ENCODE data around the gene GRM2. TPM values are rescaled to one million over a fixed set of nuclear protein-coding genes. Genes with fewer than 3 reads are reported as not detected.
A peak's percentile ranks its signal among the peaks of the same experiment; 100 is the strongest.

The GRM2 gene
- total RNA-seq, 1 experiment from 2014 or later = 5.6 TPM

DNA sequence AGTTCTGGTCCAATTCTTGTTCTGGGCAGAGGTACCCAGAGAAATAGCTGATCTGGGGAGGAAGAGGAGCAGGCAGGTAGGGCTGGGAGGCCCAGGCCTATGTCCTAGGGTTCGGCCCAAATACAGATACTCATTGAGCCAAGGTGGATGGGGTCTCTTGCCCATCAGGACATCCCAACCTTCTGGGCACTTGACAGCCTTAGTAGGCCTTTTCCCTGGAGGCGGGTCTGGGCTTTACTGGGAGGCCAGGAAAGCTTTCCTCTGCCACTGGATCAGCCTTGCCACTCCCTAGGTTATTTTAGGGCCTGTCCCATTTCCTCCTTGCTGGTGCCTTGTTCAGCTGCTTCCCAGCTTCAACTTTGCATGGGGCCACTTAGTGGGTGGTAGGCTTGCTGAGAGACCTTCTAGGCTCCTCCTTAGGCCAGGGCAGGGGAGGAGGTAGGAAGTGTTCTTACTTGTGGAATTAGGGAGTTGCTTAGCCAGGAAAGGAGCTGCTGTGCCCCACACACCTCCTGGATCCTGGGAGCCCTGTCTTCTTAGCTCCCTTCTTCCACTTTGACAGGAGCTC lies 26.1 kb upstream of the GRM2 start:
- ChIA-PET CTCF (no interaction called here), POLR2A (ENCODE audit: low non-redundant PET) (no interaction called here)
- DNase-seq (ENCODE audit: low spot score) = no peak
- Histone ChIP-seq H3K4me3 (ENCODE audit: low read depth, low read length, poor library complexity, severe bottlenecking) (no peak overlapping the region), H3K27me3 (replicated peaks; ENCODE audit: insufficient read depth, low read depth, low read length, poor library complexity) (no peaks in the 10 kb centered on the region), H3K4me1 (ENCODE audit: insufficient read depth, low read length, poor library complexity, severe bottlenecking) (peaks cover 3% of the 10 kb centered on the region), H3K27ac (ENCODE audit: low read depth, low read length, poor library complexity, severe bottlenecking) (no peak overlapping the region), H3K9me3 (ENCODE audit: low read depth, low read length, poor library complexity, severe bottlenecking) (no peaks in the 10 kb centered on the region), H3K36me3 (ENCODE audit: insufficient read depth, low read length, poor library complexity, severe bottlenecking) (peaks cover 3% of the 10 kb centered on the region)
- intact Hi-C loops (cut with micrococcal nuclease; ENCODE audit: unreplicated experiment) = loop anchor here (5.0 kb wide), 1 partner anchor 293 kb away; the partner anchor contains the start of gene MANF
- TF ChIP-seq, protein P1, sequence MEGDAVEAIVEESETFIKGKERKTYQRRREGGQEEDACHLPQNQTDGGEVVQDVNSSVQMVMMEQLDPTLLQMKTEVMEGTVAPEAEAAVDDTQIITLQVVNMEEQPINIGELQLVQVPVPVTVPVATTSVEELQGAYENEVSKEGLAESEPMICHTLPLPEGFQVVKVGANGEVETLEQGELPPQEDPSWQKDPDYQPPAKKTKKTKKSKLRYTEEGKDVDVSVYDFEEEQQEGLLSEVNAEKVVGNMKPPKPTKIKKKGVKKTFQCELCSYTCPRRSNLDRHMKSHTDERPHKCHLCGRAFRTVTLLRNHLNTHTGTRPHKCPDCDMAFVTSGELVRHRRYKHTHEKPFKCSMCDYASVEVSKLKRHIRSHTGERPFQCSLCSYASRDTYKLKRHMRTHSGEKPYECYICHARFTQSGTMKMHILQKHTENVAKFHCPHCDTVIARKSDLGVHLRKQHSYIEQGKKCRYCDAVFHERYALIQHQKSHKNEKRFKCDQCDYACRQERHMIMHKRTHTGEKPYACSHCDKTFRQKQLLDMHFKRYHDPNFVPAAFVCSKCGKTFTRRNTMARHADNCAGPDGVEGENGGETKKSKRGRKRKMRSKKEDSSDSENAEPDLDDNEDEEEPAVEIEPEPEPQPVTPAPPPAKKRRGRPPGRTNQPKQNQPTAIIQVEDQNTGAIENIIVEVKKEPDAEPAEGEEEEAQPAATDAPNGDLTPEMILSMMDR (conservative IDR thresholded peaks at IDR 0.05; ENCODE audit: low read depth, low read length) = no peak
- TF ChIP-seq EZH2 (IDR thresholded peaks at IDR 0.05; ENCODE audit: borderline replicate concordance, low read depth, low read length, poor library complexity, severe bottlenecking) = no peak
- no TSS peak for BruUV-seq (replicated peaks)

DNA sequence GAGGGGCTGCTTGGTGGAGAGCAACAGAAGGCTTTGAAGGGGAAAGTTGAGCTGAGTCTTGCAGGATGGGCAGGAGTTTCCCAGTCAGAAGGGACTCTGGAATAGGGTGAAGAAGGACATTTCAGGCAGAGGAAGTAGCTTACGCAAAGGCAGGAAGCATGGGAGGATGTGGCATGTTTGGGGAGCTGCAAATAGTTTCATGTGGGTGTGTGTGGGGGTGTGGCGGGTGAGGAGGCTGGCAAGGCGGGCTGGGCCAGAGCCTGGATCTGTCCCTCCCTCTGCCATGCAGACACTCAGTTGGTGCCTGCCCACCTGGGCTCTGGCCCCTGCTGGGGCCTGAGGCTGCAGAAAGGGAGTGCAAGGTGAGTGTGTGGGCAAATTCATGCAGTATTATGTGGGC lies 25.4 kb upstream of the GRM2 start:
- DNase-seq (ENCODE audit: low spot score) = no peak
- no TSS peak for BruUV-seq (replicated peaks)
- H3K27ac ChIP-seq (ENCODE audit: low read depth, low read length, poor library complexity, severe bottlenecking) = no peak overlapping the region
- H3K9me3 ChIP-seq (ENCODE audit: low read depth, low read length, poor library complexity, severe bottlenecking) = no peaks in the 10 kb centered on the region
- H3K36me3 ChIP-seq (ENCODE audit: insufficient read depth, low read length, poor library complexity, severe bottlenecking) = peaks cover 3% of the 10 kb centered on the region
- H3K27me3 ChIP-seq (replicated peaks; ENCODE audit: insufficient read depth, low read depth, low read length, poor library complexity) = no peaks in the 10 kb centered on the region
- peaks cover 3% of the 10 kb centered on the region for H3K4me1 ChIP-seq (ENCODE audit: insufficient read depth, low read length, poor library complexity, severe bottlenecking)
- ChIA-PET POLR2A (ENCODE audit: low non-redundant PET) (no interaction called here), CTCF (interaction anchor here (0.6 to 1.7 kb wide), 4 partner anchors 8 to 179 kb away, joined by 4 to 22 read pairs (median 4); no protein-coding TSS in a partner anchor)
- H3K4me3 ChIP-seq (ENCODE audit: low read depth, low read length, poor library complexity, severe bottlenecking) = no peak overlapping the region
- TF ChIP-seq, protein P1 (conservative IDR thresholded peaks at IDR 0.05; ENCODE audit: low read depth, low read length) = no peak
- no peak for TF ChIP-seq EZH2 (IDR thresholded peaks at IDR 0.05; ENCODE audit: borderline replicate concordance, low read depth, low read length, poor library complexity, severe bottlenecking)
- intact Hi-C loops (cut with micrococcal nuclease; ENCODE audit: unreplicated experiment) = loop anchor here (5.0 kb wide), 1 partner anchor 294 kb away; the partner anchor contains the start of gene MANF

DNA sequence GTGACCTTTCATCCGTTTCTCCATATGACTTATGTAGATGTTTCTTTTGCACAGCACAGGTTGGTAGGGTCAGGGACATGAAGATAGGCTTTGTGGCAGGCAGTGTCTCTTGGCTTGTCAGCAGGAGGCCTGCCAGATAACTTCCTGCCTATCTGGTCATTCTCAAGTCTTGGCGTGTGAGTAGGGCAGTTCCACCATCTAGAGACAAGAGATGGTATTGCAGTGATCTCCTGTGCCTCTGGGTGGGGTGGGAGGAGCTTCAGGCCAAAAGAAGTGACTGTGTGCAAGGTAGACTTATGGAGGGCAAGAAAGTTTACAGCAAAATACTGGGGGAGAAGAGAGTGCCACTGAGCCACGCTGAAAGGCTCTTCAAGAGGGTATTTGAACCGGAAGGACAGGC lies 24.8 kb upstream of the GRM2 start:
- ChIA-PET CTCF (interaction anchor here (0.5 to 1.7 kb wide), 7 partner anchors 9 to 182 kb away, joined by 3 to 22 read pairs (median 5); partner anchors contain the start of gene DCAF1), POLR2A (ENCODE audit: low non-redundant PET) (no interaction called here)
- TF ChIP-seq, protein P1 (conservative IDR thresholded peaks at IDR 0.05; ENCODE audit: low read depth, low read length) = peak; percentile 62
- TF ChIP-seq EZH2 (IDR thresholded peaks at IDR 0.05; ENCODE audit: borderline replicate concordance, low read depth, low read length, poor library complexity, severe bottlenecking) = no peak
- no TSS peak for BruUV-seq (replicated peaks)
- no peak overlapping the region for H3K27ac ChIP-seq (ENCODE audit: low read depth, low read length, poor library complexity, severe bottlenecking)
- intact Hi-C loops (cut with micrococcal nuclease; ENCODE audit: unreplicated experiment) = loop anchor here (1.0 to 5.0 kb wide), 2 partner anchors 180 to 295 kb away; partner anchors contain the start of gene MANF
- H3K27me3 ChIP-seq (replicated peaks; ENCODE audit: insufficient read depth, low read depth, low read length, poor library complexity) = no peaks in the 10 kb centered on the region
- H3K4me3 ChIP-seq (ENCODE audit: low read depth, low read length, poor library complexity, severe bottlenecking) = no peak overlapping the region
- DNase-seq (ENCODE audit: low spot score) = peak; percentile 82
- H3K4me1 ChIP-seq (ENCODE audit: insufficient read depth, low read length, poor library complexity, severe bottlenecking) = peaks cover 3% of the 10 kb centered on the region
- H3K36me3 ChIP-seq (ENCODE audit: insufficient read depth, low read length, poor library complexity, severe bottlenecking) = peaks cover 3% of the 10 kb centered on the region
- no peaks in the 10 kb centered on the region for H3K9me3 ChIP-seq (ENCODE audit: low read depth, low read length, poor library complexity, severe bottlenecking)

All from A673 (cell line).